GM06990 (cell line): Measurements from ENCODE around the gene RFTN1.

Source experiments
- DNase-seq: peaks from one replicate; pipeline ENCODE4 v3.0.0-alpha.2; 2011; ENCODE audit not compliant: insufficient read length; ENCODE audit errors: extremely low read depth
- H3K27me3 ChIP-seq: replicated peaks from 2 replicates; pipeline ENCODE4 v1.6.0; 2011; ENCODE audit warnings: low read length; ENCODE audit not compliant: control insufficient read depth, insufficient read depth
- H3K36me3 ChIP-seq: 2 replicates; pipeline ENCODE4 v1.5.1; 2011; ENCODE audit warnings: low read length; ENCODE audit not compliant: control insufficient read depth, insufficient read depth
- H3K4me3 ChIP-seq: replicated peaks from 2 replicates; pipeline ENCODE4 v1.5.1; 2011; ENCODE audit warnings: low read depth, mild to moderate bottlenecking, control low read depth, low read length
- CTCF ChIP-seq: IDR thresholded peaks from 2 replicates; pipeline ENCODE4 v1.5.1; 2011; ENCODE audit warnings: low read length, control low read depth, mild to moderate bottlenecking, inconsistent platforms; ENCODE audit not compliant: insufficient read depth, poor library complexity, severe bottlenecking

The RFTN1 gene

DNA sequence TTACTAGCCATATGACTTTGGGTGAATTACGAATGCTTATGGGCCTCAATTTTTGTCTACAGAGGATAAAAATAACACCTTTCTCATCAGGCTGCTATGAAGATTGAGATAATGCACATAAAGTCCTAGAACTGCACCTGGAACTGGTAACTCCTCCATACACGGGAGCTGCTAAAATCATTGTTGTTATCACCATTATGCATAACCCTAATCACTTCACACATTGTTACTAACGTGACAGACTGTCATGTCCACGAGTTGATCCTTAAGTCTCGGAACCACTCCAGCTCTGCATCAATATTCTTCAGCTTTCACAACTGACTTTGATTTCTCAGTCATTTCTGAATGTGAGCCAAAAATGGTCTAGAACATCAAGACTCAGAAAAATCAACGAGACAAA is 64.1 kb downstream of the RFTN1 start:
- Histone ChIP-seq H3K27me3 (no peaks in the 10 kb centered on the region), H3K4me3 (no peak overlapping the region), H3K36me3 (peaks cover 11% of the 10 kb centered on the region)
- no peak for TF ChIP-seq CTCF
- DNase-seq: no peak

GRCh38 chr3:16448639-16449070 is 64.8 kb downstream of the RFTN1 start:
- no peak for TF ChIP-seq CTCF
- Histone ChIP-seq H3K36me3 (peaks cover 9% of the 10 kb centered on the region), H3K27me3 (no peaks in the 10 kb centered on the region), H3K4me3 (no peak overlapping the region)
- DNase-seq: no peak

DNA sequence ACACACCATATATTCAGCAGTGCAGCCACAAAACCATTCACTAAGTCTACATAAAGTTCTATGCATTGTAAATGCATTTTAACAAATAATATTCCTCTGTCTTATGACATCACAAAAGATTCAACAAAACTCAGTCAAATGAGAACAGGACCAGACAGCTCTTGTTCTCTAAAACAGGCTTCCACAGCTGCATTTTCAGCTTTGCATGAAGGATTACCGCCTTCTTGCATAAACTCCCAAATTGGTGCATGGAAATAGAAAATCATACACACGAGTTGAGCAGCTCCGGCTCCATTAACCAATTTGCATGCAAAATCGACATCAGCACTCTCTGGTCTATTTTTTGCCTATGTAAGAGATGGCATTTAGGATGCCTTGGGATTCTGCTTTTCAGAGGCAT is 66.4 kb downstream of the RFTN1 start:
- TF ChIP-seq CTCF: no peak
- H3K36me3 ChIP-seq: peaks cover 9% of the 10 kb centered on the region
- H3K4me3 ChIP-seq: no peak overlapping the region
- no peak for DNase-seq
- H3K27me3 ChIP-seq: no peaks in the 10 kb centered on the region

- peaks cover 2% of the 10 kb centered on the region for H3K36me3 ChIP-seq
Observed at GRCh38 chr3:16444344-16444743, 69.2 kb downstream of the RFTN1 start.

DNA sequence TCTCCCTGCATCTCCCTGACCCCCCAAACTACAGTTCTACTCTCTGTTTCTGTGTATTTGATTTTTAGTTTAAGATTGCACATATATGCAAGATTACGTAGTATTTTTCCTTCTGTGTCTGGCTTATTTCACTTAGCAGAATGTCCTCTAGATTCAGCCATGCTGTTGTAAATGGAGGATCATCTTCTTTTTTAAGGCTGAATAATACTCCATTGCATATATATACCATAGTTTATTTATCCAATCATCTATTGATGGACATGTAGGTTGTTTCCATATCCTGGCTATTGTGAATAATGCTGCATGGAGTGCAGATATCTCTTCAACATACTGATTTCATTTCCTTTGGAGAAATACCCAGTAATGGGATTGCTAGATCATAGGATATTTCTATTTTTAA is 70.8 kb downstream of the RFTN1 start:
- DNase-seq: no peak
- Histone ChIP-seq H3K27me3 (no peaks in the 10 kb centered on the region), H3K4me3 (no peak overlapping the region), H3K36me3 (peaks cover 2% of the 10 kb centered on the region)
- TF ChIP-seq CTCF: no peak

More at GRCh38 chr3:16444344-16444743, 69.2 kb downstream of the RFTN1 start:
- no peak for TF ChIP-seq CTCF
- no peak for DNase-seq
- H3K27me3 ChIP-seq: no peaks in the 10 kb centered on the region
- no peak overlapping the region for H3K4me3 ChIP-seq

DNA sequence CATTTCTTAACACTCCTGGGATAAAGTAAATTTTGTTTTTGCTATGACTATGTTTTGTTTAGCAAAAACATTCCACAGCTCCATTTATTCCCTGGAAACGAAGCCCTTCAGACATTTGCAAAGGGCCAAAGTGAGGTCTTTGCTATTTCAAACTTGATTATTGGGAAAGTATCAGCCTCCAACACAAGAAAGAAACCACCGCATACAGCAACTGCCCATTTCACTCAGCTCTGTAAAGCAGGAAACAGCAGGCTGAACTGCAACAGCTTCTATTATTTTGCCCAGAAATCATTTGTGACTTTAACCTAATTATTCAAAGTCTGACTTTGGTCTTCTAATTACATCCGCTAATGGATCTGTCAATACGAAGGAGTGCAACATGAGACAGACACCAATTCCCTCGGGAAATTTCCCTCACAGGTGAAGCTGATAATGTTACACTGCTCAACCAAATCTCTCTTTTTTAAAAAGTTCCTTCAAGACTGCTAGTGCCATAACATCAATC is 72.1 kb downstream of the RFTN1 start:
- H3K4me3 ChIP-seq: no peak overlapping the region
- no peak for DNase-seq
- no peak for TF ChIP-seq CTCF
- H3K27me3 ChIP-seq: no peaks in the 10 kb centered on the region
- peaks cover 2% of the 10 kb centered on the region for H3K36me3 ChIP-seq
